Neural progenitor cell (in vitro differentiated cells): Measurements from ENCODE around the gene PRRT3. TPM values are rescaled to one million over a fixed set of nuclear protein-coding genes. Genes with fewer than 3 reads are reported as not detected.
"Not testable (repeated sequence)": the region's sequence is repeated elsewhere in the genome, so short reads cannot be mapped to it uniquely, and the experiment has no call there.

Experiments used
- DNase-seq: peaks from one replicate; pipeline ENCODE4 v3.0.0-alpha.2; 2016; ENCODE audit warnings: low spot score
- H2AFZ ChIP-seq: fragments of 200-600 bp; sonication (generic); replicated peaks from 2 replicates; pipeline ENCODE4 v1.6.1; 2016; ENCODE audit warnings: antibody characterized with exemption
- H3F3A ChIP-seq: fragments of 200-600 bp; sonication (generic); 2 replicates; pipeline ENCODE4 v1.6.1; 2016; ENCODE audit warnings: antibody characterized with exemption, low read depth
- H3K27ac ChIP-seq: fragments of 200-600 bp; sonication (generic); 2 replicates; pipeline ENCODE4 v1.5.1; 2016; ENCODE audit warnings: mild to moderate bottlenecking
- H3K27me3 ChIP-seq: fragments of 200-600 bp; sonication (generic); 2 replicates; pipeline ENCODE4 v1.6.1; 2016; ENCODE audit warnings: mild to moderate bottlenecking, moderate library complexity
- H3K36me3 ChIP-seq: fragments of 200-600 bp; sonication (generic); 2 replicates; pipeline ENCODE4 v1.5.1; 2016
- H3K4me1 ChIP-seq: fragments of 200-600 bp; sonication (generic); 2 replicates; pipeline ENCODE4 v1.6.1; 2016; ENCODE audit warnings: mixed run types
- H3K4me2 ChIP-seq: fragments of 200-600 bp; sonication (generic); 2 replicates; pipeline ENCODE4 v1.6.1; 2016
- H3K4me3 ChIP-seq: fragments of 200-600 bp; sonication (generic); 2 replicates; pipeline ENCODE4 v1.5.1; 2016
- H3K79me2 ChIP-seq: fragments of 200-600 bp; sonication (generic); 2 replicates; pipeline ENCODE4 v1.6.1; 2016; ENCODE audit warnings: low read depth
- H3K9ac ChIP-seq: fragments of 200-600 bp; sonication (generic); 2 replicates; pipeline ENCODE4 v1.6.1; 2016
- H3K9me3 ChIP-seq: fragments of 200-600 bp; sonication (generic); 2 replicates; pipeline ENCODE4 v1.5.1; 2016; ENCODE audit warnings: low read depth
- H4K20me1 ChIP-seq: fragments of 200-600 bp; sonication (generic); 2 replicates; pipeline ENCODE4 v1.6.1; 2016; ENCODE audit warnings: low read depth
- H3K27ac Mint-ChIP-seq: 3 replicates; pipeline ENCODE4 v1.8.0; 2021; ENCODE audit warnings: mixed read lengths
- H3K27me3 Mint-ChIP-seq: 2 replicates; pipeline ENCODE4 v1.8.0; 2022; ENCODE audit warnings: low read depth, mild to moderate bottlenecking, inconsistent platforms, moderate library complexity, mixed read lengths; ENCODE audit not compliant: insufficient read depth
- H3K36me3 Mint-ChIP-seq: 3 replicates; pipeline ENCODE4 v1.8.0; 2021; ENCODE audit warnings: mixed read lengths
- H3K4me1 Mint-ChIP-seq: 3 replicates; pipeline ENCODE4 v1.8.0; 2021; ENCODE audit warnings: mixed read lengths
- H3K4me3 Mint-ChIP-seq: 3 replicates; pipeline ENCODE4 v1.8.0; 2021; ENCODE audit warnings: mild to moderate bottlenecking, moderate library complexity, mixed read lengths
- H3K9me3 Mint-ChIP-seq: 3 replicates; pipeline ENCODE4 v1.8.0; 2020; ENCODE audit warnings: mixed read lengths
- CTCF ChIP-seq: fragments of 200-600 bp; sonication (generic); IDR thresholded peaks from 2 replicates; pipeline ENCODE4 v1.5.1; 2017; ENCODE audit warnings: antibody characterized with exemption, mild to moderate bottlenecking
- EZH2 ChIP-seq: fragments of 200-600 bp; sonication (generic); IDR thresholded peaks from 2 replicates; pipeline ENCODE4 v1.6.1; 2017; ENCODE audit warnings: antibody characterized with exemption, mild to moderate bottlenecking, moderate library complexity
- EZH2phosphoT487 ChIP-seq: fragments of 200-600 bp; sonication (generic); IDR thresholded peaks from 2 replicates; pipeline ENCODE4 v1.6.1; 2017; ENCODE audit warnings: antibody characterized with exemption
- small RNA-seq: library from RNA; depleted of rRNA; stranded (forward); fragments of <200 nt; gene quantifications from one replicate; pipeline ENCODE3, GENCODE V24; 2015
- total RNA-seq: library from RNA; depleted of rRNA; stranded (reverse); fragments of >200 nt; gene quantifications from 2 replicates; pipeline ENCODE4 v1.2.3, GENCODE V29; 2015; ENCODE audit warnings: low replicate concordance

PRRT3 gene
- total RNA-seq, 1 donor from 2014 or later = 2.6 TPM

GRCh38 chr3:9897408-9898372 is 54.5 kb downstream of the PRRT3 start:
- Histone ChIP-seq H4K20me1 (peaks cover 11% of the 10 kb centered on the region), H3K4me1 (no peaks in the 10 kb centered on the region), H3K4me3 (no peak overlapping the region), H3K36me3 (no peaks in the 10 kb centered on the region), H2AFZ (no peak overlapping the region), H3K27ac (no peak overlapping the region), H3K79me2 (peaks cover 16% of the 10 kb centered on the region), H3K4me2 (no peak overlapping the region), H3K9me3 (no peaks in the 10 kb centered on the region), H3K9ac (no peak overlapping the region), H3K27me3 (no peaks in the 10 kb centered on the region), H3F3A (peaks cover 10% of the 10 kb centered on the region)
- peak overlapping the region; percentile 30 for H3K27ac Mint-ChIP-seq
- H3K4me3 Mint-ChIP-seq = no peak overlapping the region
- DNase-seq = no peak
- no peaks in the 10 kb centered on the region for H3K9me3 Mint-ChIP-seq
- peaks cover 19% of the 10 kb centered on the region for H3K36me3 Mint-ChIP-seq
- peaks cover 2% of the 10 kb centered on the region for H3K4me1 Mint-ChIP-seq
- no peak for TF ChIP-seq EZH2phosphoT487
- no peak for TF ChIP-seq CTCF
- no peak for TF ChIP-seq EZH2
- no peaks in the 10 kb centered on the region for H3K27me3 Mint-ChIP-seq

- H3K4me3 Mint-ChIP-seq, H3K4me1 Mint-ChIP-seq, H3K9me3 ChIP-seq, H3K9ac ChIP-seq, H3K4me2 ChIP-seq, H3K4me3 ChIP-seq, H3K4me1 ChIP-seq, H3K27me3 ChIP-seq, H3K36me3 ChIP-seq, DNase-seq, H3K27ac Mint-ChIP-seq, H3K27ac ChIP-seq, H3K27me3 Mint-ChIP-seq, H2AFZ ChIP-seq, H3K9me3 Mint-ChIP-seq: not testable (repeated sequence)
- H3K79me2 ChIP-seq = peaks cover 24% of the 10 kb centered on the region
- H3K36me3 Mint-ChIP-seq = peaks cover 25% of the 10 kb centered on the region
- H4K20me1 ChIP-seq = peaks cover 15% of the 10 kb centered on the region
- peaks cover 10% of the 10 kb centered on the region for H3F3A ChIP-seq
Measured at GRCh38 chr3:9896755-9897407, 55.3 kb downstream of the PRRT3 start.

- H3K36me3 ChIP-seq, H3K9me3 Mint-ChIP-seq, H2AFZ ChIP-seq, H3K4me3 ChIP-seq, H3K27me3 ChIP-seq, H3K27ac Mint-ChIP-seq, H3K4me3 Mint-ChIP-seq, H3K9ac ChIP-seq, H3K27ac ChIP-seq, DNase-seq, H3K27me3 Mint-ChIP-seq, H3K9me3 ChIP-seq, H3K4me2 ChIP-seq, H3K4me1 ChIP-seq: not testable (repeated sequence)
- peaks cover 10% of the 10 kb centered on the region for H3F3A ChIP-seq
- Mint-ChIP-seq H3K36me3 (peaks cover 25% of the 10 kb centered on the region), H3K4me1 (peaks cover 12% of the 10 kb centered on the region)
- peaks cover 36% of the 10 kb centered on the region for H3K79me2 ChIP-seq
- peaks cover 19% of the 10 kb centered on the region for H4K20me1 ChIP-seq
Measured at GRCh38 chr3:9895715-9896114, 56.5 kb downstream of the PRRT3 start.

Small RNAs within 50 kb of the gene (small RNA-seq; reads per million reads assigned to genes)
- gene CYCSP10 = not detected
- not detected for gene RNU6-882P

Other genes starting within 250 kb of the PRRT3 start
- gene CPNE9, start 248.6 kb downstream of the PRRT3 start, total RNA-seq = 0.43 TPM in 1 of 2 replicates, not detected in the other
- 12.1 and 17.5 TPM in 2 replicates for gene BRPF1, start 220.7 kb downstream of the PRRT3 start, total RNA-seq
- 15.8 and 33.8 TPM in 2 replicates for gene OGG1, start 202.5 kb downstream of the PRRT3 start, total RNA-seq
- 24.9 and 32.4 TPM in 2 replicates for gene CAMK1, start 182.5 kb downstream of the PRRT3 start, total RNA-seq
- 50.8 and 86.3 TPM in 2 replicates for gene TADA3, start 159.9 kb downstream of the PRRT3 start, total RNA-seq
- gene ARPC4, start 159.3 kb downstream of the PRRT3 start, total RNA-seq = 126 and 146 TPM in 2 replicates
- gene TTLL3, start 142.1 kb downstream of the PRRT3 start, total RNA-seq = 15.0 and 36.1 TPM in 2 replicates
- 30.5 and 50.2 TPM in 2 replicates for gene RPUSD3, start 108.4 kb downstream of the PRRT3 start, total RNA-seq
- not detected in 2 replicates for gene CIDEC, start 72.2 kb downstream of the PRRT3 start, total RNA-seq
- 32.7 and 42.1 TPM in 2 replicates for gene JAGN1, start 61.8 kb downstream of the PRRT3 start, total RNA-seq
- 0.56 TPM in 1 of 2 replicates, not detected in the other for gene IL17RE, start 49.6 kb downstream of the PRRT3 start, total RNA-seq
- gene IL17RC, start 35.3 kb downstream of the PRRT3 start, total RNA-seq = 3.1 and 6.5 TPM in 2 replicates
- gene CRELD1, start 18.6 kb downstream of the PRRT3 start, total RNA-seq = 14.1 and 28.7 TPM in 2 replicates
- 37.1 and 50.2 TPM in 2 replicates for gene EMC3, start 34.4 kb upstream of the PRRT3 start, total RNA-seq
- 85.0 and 117 TPM in 2 replicates for gene FANCD2, start 74.0 kb upstream of the PRRT3 start, total RNA-seq
- gene FANCD2OS, start 155.8 kb upstream of the PRRT3 start, total RNA-seq = not detected in 2 replicates
- gene BRK1, start 163.3 kb upstream of the PRRT3 start, total RNA-seq = 123 and 133 TPM in 2 replicates
- gene VHL, start 189.4 kb upstream of the PRRT3 start, total RNA-seq = 86.0 and 86.3 TPM in 2 replicates
- 0.26 and 0.50 TPM in 2 replicates for gene IRAK2, start 212.5 kb upstream of the PRRT3 start, total RNA-seq